MM.1S (cell line): ENCODE measurements around the gene OR2D2.

Experiments
- CTCF ChIP-seq: fragments of 300-600 bp; sonication (generic); IDR thresholded peaks from 2 replicates; pipeline ENCODE4 v1.5.1; 2016; ENCODE audit warnings: antibody characterized with exemption, low read length, mixed read lengths
- EZH2 ChIP-seq: fragments of 300-600 bp; sonication (generic); optimal IDR thresholded peaks from 2 replicates; pipeline ENCODE3; 2017; ENCODE audit warnings: low read depth, mild to moderate bottlenecking, antibody characterized with exemption, low read length, mixed read lengths
- EZH2phosphoT487 ChIP-seq: fragments of 300-600 bp; sonication (generic); IDR thresholded peaks from 2 replicates; pipeline ENCODE4 v1.6.1; 2018; ENCODE audit warnings: antibody characterized with exemption, low read length

GRCh38 chr11:6889835-6890234 is 2.5 kb downstream of the OR2D2 start:
- TF ChIP-seq CTCF: no peak
- no peak for TF ChIP-seq EZH2
- no peak for TF ChIP-seq EZH2phosphoT487
